Hepatocyte (in vitro differentiated cells): ENCODE results near the gene ZNF641.

Experiments used
- EZH2 ChIP-seq: fragments of 200-600 bp; sonication (generic); IDR thresholded peaks from 2 replicates; pipeline ENCODE4 v1.6.1; 2016; ENCODE audit warnings: antibody characterized with exemption, mild to moderate bottlenecking, borderline replicate concordance
- EZH2phosphoT487 ChIP-seq: fragments of 200-600 bp; sonication (generic); IDR thresholded peaks from one replicate; pipeline ENCODE4 v1.6.1; 2018; ENCODE audit warnings: antibody characterized with exemption, mild to moderate bottlenecking, low read depth, moderate library complexity; ENCODE audit not compliant: unreplicated experiment, severe bottlenecking
- TF ChIP-seq, protein P1 (sequence below): fragments of 200-600 bp; sonication (generic); IDR thresholded peaks from 2 replicates; pipeline ENCODE4 v1.5.1; 2016; ENCODE audit warnings: antibody characterized with exemption, mild to moderate bottlenecking; ENCODE audit not compliant: poor library complexity

GRCh38 chr12:48351022-48351708, 446 bp upstream of the ZNF641 start:
- TF ChIP-seq, protein P1, sequence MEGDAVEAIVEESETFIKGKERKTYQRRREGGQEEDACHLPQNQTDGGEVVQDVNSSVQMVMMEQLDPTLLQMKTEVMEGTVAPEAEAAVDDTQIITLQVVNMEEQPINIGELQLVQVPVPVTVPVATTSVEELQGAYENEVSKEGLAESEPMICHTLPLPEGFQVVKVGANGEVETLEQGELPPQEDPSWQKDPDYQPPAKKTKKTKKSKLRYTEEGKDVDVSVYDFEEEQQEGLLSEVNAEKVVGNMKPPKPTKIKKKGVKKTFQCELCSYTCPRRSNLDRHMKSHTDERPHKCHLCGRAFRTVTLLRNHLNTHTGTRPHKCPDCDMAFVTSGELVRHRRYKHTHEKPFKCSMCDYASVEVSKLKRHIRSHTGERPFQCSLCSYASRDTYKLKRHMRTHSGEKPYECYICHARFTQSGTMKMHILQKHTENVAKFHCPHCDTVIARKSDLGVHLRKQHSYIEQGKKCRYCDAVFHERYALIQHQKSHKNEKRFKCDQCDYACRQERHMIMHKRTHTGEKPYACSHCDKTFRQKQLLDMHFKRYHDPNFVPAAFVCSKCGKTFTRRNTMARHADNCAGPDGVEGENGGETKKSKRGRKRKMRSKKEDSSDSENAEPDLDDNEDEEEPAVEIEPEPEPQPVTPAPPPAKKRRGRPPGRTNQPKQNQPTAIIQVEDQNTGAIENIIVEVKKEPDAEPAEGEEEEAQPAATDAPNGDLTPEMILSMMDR = no peak
- no peak for TF ChIP-seq EZH2
- TF ChIP-seq EZH2phosphoT487 = no peak
